Peyer's patch (tissue), 4 donors: ENCODE results near the gene CACNA2D3.

Experiments used
- CTCF ChIP-seq, 6 experiments: fragments of 450-650 bp in 4 of 6; fragments of 200-600 bp in 2 of 6; sonication (generic) in 1 of 6; IDR thresholded peaks; one replicate each; pipeline ENCODE4 v1.5.1; 2017 to 2019; ENCODE audit warnings: antibody characterized with exemption in 6 of 6, mild to moderate bottlenecking in 3 of 6, moderate library complexity in 1 of 6
- POLR2A ChIP-seq, 2 donors: fragments of 450-650 bp; IDR thresholded peaks; one replicate each; pipeline ENCODE4 v1.5.1; 2017; ENCODE audit warnings: antibody characterized with exemption in 2 of 2, mild to moderate bottlenecking in 2 of 2, moderate library complexity in 2 of 2

- no peak for TF ChIP-seq CTCF (IDR thresholded peaks at IDR 0.05)
- no peak for TF ChIP-seq POLR2A (IDR thresholded peaks at IDR 0.05)
Measured at GRCh38 chr3:54171509-54171908, 49.2 kb downstream of the CACNA2D3 start.
